OCI-LY7 (cell line): Measurements from ENCODE around the gene DENND4A. TPM values are rescaled to one million over a fixed set of nuclear protein-coding genes. Genes with fewer than 3 reads are reported as not detected.

Experiments
- BruUV-seq: library from RNA; stranded (reverse); fragments of 400-500 nt; replicated peaks from 2 replicates; lab custom pipeline; 2021; lab: Mats Ljungman, UMichigan
- CTCF ChIA-PET: fragments of 300-600 bp; sonication (Branson Sonifier 250); formaldehyde crosslinking; loops from one replicate; lab custom pipeline; 2022; ENCODE audit warnings: antibody characterized with exemption; ENCODE audit not compliant: unreplicated experiment; lab: Charles Lee
- POLR2A ChIA-PET: fragments of 300-600 bp; sonication (Branson Sonifier 250); formaldehyde crosslinking; loops from one replicate; lab custom pipeline; 2022; ENCODE audit warnings: antibody characterized with exemption; lab: Charles Lee
- DNase-seq: peaks from one replicate; pipeline ENCODE4 v3.0.0-alpha.2; 2015; ENCODE audit warnings: low spot score
- H2AFZ ChIP-seq: fragments of 200-600 bp; sonication (generic), shearing (Covaris generic); 2 replicates; pipeline ENCODE4 v1.6.1; 2014; ENCODE audit warnings: mild to moderate bottlenecking, antibody characterized with exemption, low read length, moderate library complexity
- H3K27ac ChIP-seq: fragments of 200-600 bp; sonication (generic); 2 replicates; pipeline ENCODE4 v1.5.1; 2014; ENCODE audit warnings: mixed run types, low read depth, mild to moderate bottlenecking, moderate library complexity, low read length, inconsistent platforms; ENCODE audit not compliant: poor library complexity, severe bottlenecking
- H3K36me3 ChIP-seq: fragments of 200-600 bp; sonication (generic); 2 replicates; pipeline ENCODE4 v1.6.1; 2014; ENCODE audit warnings: mild to moderate bottlenecking, antibody characterized with exemption, low read length, moderate library complexity, mixed read lengths; ENCODE audit not compliant: insufficient read depth
- H3K4me1 ChIP-seq: fragments of 200-600 bp; sonication (generic); 2 replicates; pipeline ENCODE4 v1.5.1; 2014; ENCODE audit warnings: mild to moderate bottlenecking, low read length; ENCODE audit not compliant: insufficient read depth, poor library complexity, severe bottlenecking
- H3K4me2 ChIP-seq: fragments of 200-600 bp; sonication (generic); 2 replicates; pipeline ENCODE4 v1.6.1; 2014; ENCODE audit warnings: mild to moderate bottlenecking, low read length
- H3K4me3 ChIP-seq: fragments of 200-600 bp; sonication (generic); 2 replicates; pipeline ENCODE4 v1.5.1; 2014; ENCODE audit warnings: mild to moderate bottlenecking, low read depth, low read length; ENCODE audit not compliant: poor library complexity, severe bottlenecking
- H3K79me2 ChIP-seq: fragments of 200-600 bp; sonication (generic); 2 replicates; pipeline ENCODE4 v1.6.1; 2016; ENCODE audit warnings: low read depth, mild to moderate bottlenecking, low read length, moderate library complexity, mixed read lengths; ENCODE audit not compliant: insufficient read depth
- H3K9me2 ChIP-seq: fragments of 200-600 bp; sonication (generic); 2 replicates; pipeline ENCODE4 v1.6.1; 2016; ENCODE audit warnings: mild to moderate bottlenecking, low read length, mixed read lengths; ENCODE audit not compliant: insufficient read depth
- H3K9me3 ChIP-seq: fragments of 200-600 bp; sonication (generic); 2 replicates; pipeline ENCODE4 v1.6.1; 2014; ENCODE audit warnings: mild to moderate bottlenecking, mixed run types, low read length, mixed read lengths
- H4K20me1 ChIP-seq: fragments of 200-600 bp; sonication (generic); 2 replicates; pipeline ENCODE4 v1.6.1; 2014; ENCODE audit warnings: mild to moderate bottlenecking, antibody characterized with exemption, low read length, moderate library complexity, mixed read lengths; ENCODE audit not compliant: insufficient read depth
- CTCF ChIP-seq: fragments of 200-600 bp; sonication (generic); conservative IDR thresholded peaks from 2 replicates; pipeline ENCODE4 v1.5.1; 2014; ENCODE audit warnings: mild to moderate bottlenecking, antibody characterized with exemption, low read length, moderate library complexity, mixed read lengths
- EZH2phosphoT487 ChIP-seq: fragments of 200-600 bp; sonication (generic); IDR thresholded peaks from 2 replicates; pipeline ENCODE4 v1.6.1; 2018; ENCODE audit warnings: low read depth, borderline replicate concordance, mild to moderate bottlenecking, mixed run types, antibody characterized with exemption, low read length, moderate library complexity, mixed read lengths
- intact Hi-C: fragments of 100-400 bp; cut with micrococcal nuclease; formaldehyde crosslinking; loops from one replicate; pipeline ENCODE4 v1.10.0; 2022; ENCODE audit not compliant: unreplicated experiment
- total RNA-seq, 2 experiments: library from RNA; depleted of rRNA in 1 of 2; stranded (reverse); fragments of >200 nt in 1 of 2; shearing (Covaris generic) in 1 of 2; gene quantifications; 2 replicates each; pipeline ENCODE4 v1.2.3, GENCODE V29; 2014 to 2022

DENND4A gene
- total RNA-seq, 2 experiments from 2014 or later, result 42.7 to 86.5 TPM

- ChIA-PET POLR2A (no interaction called here), CTCF (no interaction called here)
- DNase-seq, result no peak
- Histone ChIP-seq H3K27ac (no peak overlapping the region), H3K9me3 (no peaks in the 10 kb centered on the region), H3K4me2 (no peak overlapping the region), H3K36me3 (no peaks in the 10 kb centered on the region), H3K4me1 (no peaks in the 10 kb centered on the region), H4K20me1 (no peaks in the 10 kb centered on the region), H3K4me3 (no peak overlapping the region), H2AFZ (no peak overlapping the region), H3K79me2 (no peaks in the 10 kb centered on the region), H3K9me2 (no peaks in the 10 kb centered on the region)
- intact Hi-C loops, result no loop called here
- BruUV-seq, result no TSS peak
- TF ChIP-seq CTCF, result no peak
- no peak for TF ChIP-seq EZH2phosphoT487
These were observed 47.9 kb upstream of the DENND4A start for GRCh38 chr15:65839985-65840384.

- Histone ChIP-seq H3K36me3 (no peaks in the 10 kb centered on the region), H3K9me3 (no peaks in the 10 kb centered on the region), H2AFZ (no peak overlapping the region), H3K9me2 (no peaks in the 10 kb centered on the region), H3K4me1 (no peaks in the 10 kb centered on the region), H4K20me1 (no peaks in the 10 kb centered on the region), H3K27ac (no peak overlapping the region), H3K4me3 (no peak overlapping the region), H3K79me2 (no peaks in the 10 kb centered on the region), H3K4me2 (no peak overlapping the region)
- intact Hi-C loops, result no loop called here
- POLR2A ChIA-PET, result no interaction called here
- no peak for DNase-seq
- no peak for TF ChIP-seq EZH2phosphoT487
- BruUV-seq, result no TSS peak
- CTCF ChIA-PET, result no interaction called here
These were observed 47.3 kb upstream of the DENND4A start for GRCh38 chr15:65839354-65839901.

GRCh38 chr15:65837301-65838294, 45.5 kb upstream of the DENND4A start:
- no peak overlapping the region for H3K4me2 ChIP-seq
- H3K79me2 ChIP-seq, result no peaks in the 10 kb centered on the region
- H3K4me3 ChIP-seq, result no peak overlapping the region
- no peaks in the 10 kb centered on the region for H3K9me2 ChIP-seq
- no peak overlapping the region for H3K27ac ChIP-seq
- no peaks in the 10 kb centered on the region for H4K20me1 ChIP-seq
- TF ChIP-seq EZH2phosphoT487, result no peak
- no peak for TF ChIP-seq CTCF
- CTCF ChIA-PET, result interaction anchor here (1.0 kb wide), 1 partner anchor 19 kb away, joined by 3 read pairs; no protein-coding TSS in a partner anchor
- no peak for DNase-seq
- no peaks in the 10 kb centered on the region for H3K36me3 ChIP-seq
- POLR2A ChIA-PET, result interaction anchor here (0.5 to 1.3 kb wide), 10 partner anchors 14 to 1280 kb away, joined by 3 to 5 read pairs (median 4); partner anchors contain the start of gene RAB11A
- no TSS peak for BruUV-seq
- peaks cover 6% of the 10 kb centered on the region for H3K4me1 ChIP-seq
- H3K9me3 ChIP-seq, result no peaks in the 10 kb centered on the region
- intact Hi-C loops, result no loop called here
- H2AFZ ChIP-seq, result no peak overlapping the region
